Neuronal stem cell (in vitro differentiated cells): ENCODE measurements around the gene SLC25A40.

Experiments
- DNase-seq: peaks from one replicate; pipeline ENCODE4 v3.0.0-alpha.2; 2013; ENCODE audit warnings: low spot score
- H2AFZ ChIP-seq: one replicate; pipeline ENCODE4 v1.6.1; 2013; ENCODE audit warnings: mild to moderate bottlenecking, low read length, inconsistent platforms
- H2AK5ac ChIP-seq: 2 replicates; pipeline ENCODE4 v1.6.1; 2013; ENCODE audit warnings: low read depth, mild to moderate bottlenecking, inconsistent platforms, low read length, moderate library complexity, mixed read lengths
- H2BK120ac ChIP-seq: 2 replicates; pipeline ENCODE4 v1.6.1; 2013; ENCODE audit warnings: low read depth, mild to moderate bottlenecking, inconsistent platforms, low read length, moderate library complexity, mixed read lengths
- H2BK12ac ChIP-seq: one replicate; pipeline ENCODE4 v1.6.1; 2013; ENCODE audit warnings: low read length, inconsistent platforms
- H2BK15ac ChIP-seq: 2 replicates; pipeline ENCODE4 v1.6.1; 2013; ENCODE audit warnings: mild to moderate bottlenecking, low read length, inconsistent platforms, mixed read lengths
- H2BK5ac ChIP-seq: one replicate; pipeline ENCODE4 v1.6.1; 2013; ENCODE audit warnings: inconsistent platforms, mild to moderate bottlenecking, low read length, moderate library complexity
- H3K14ac ChIP-seq: one replicate; pipeline ENCODE4 v1.6.1; 2013; ENCODE audit warnings: low read length, inconsistent platforms
- H3K18ac ChIP-seq: 2 replicates; pipeline ENCODE4 v1.6.1; 2013; ENCODE audit warnings: low read length, inconsistent platforms
- H3K23ac ChIP-seq: 2 replicates; pipeline ENCODE4 v1.6.1; 2013; ENCODE audit warnings: low read depth, mild to moderate bottlenecking, mixed read lengths, low read length, inconsistent platforms; ENCODE audit not compliant: poor library complexity
- H3K27ac ChIP-seq: replicated peaks from 3 replicates; pipeline ENCODE4 v1.5.1; 2013; ENCODE audit warnings: low read length, inconsistent platforms
- H3K27me3 ChIP-seq, 3 experiments: 2 replicates each; pipeline ENCODE4 v1.6.1; 2013; ENCODE audit warnings: low read length in 3 of 3, mild to moderate bottlenecking in 2 of 3, inconsistent platforms in 1 of 3, low read depth in 1 of 3, mixed read lengths in 1 of 3, moderate library complexity in 1 of 3; ENCODE audit not compliant: control insufficient read depth in 3 of 3, insufficient read depth in 3 of 3
- H3K36me3 ChIP-seq, 2 donors: replicated peaks in 1 of 2; 2 replicates each; pipeline ENCODE4 v1.6.1; 2013; ENCODE audit warnings: low read length in 2 of 2; ENCODE audit not compliant: control insufficient read depth in 2 of 2, insufficient read depth in 2 of 2
- H3K4ac ChIP-seq: 2 replicates; pipeline ENCODE4 v1.6.1; 2013; ENCODE audit warnings: inconsistent platforms, mild to moderate bottlenecking, low read length, moderate library complexity
- H3K4me1 ChIP-seq, 2 donors: 1 replicate in 1 of 2; 2 replicates in 1 of 2; pipeline ENCODE4 v1.6.1; 2013; ENCODE audit warnings: low read length in 2 of 2, low read depth in 1 of 2; ENCODE audit not compliant: control insufficient read depth in 2 of 2, insufficient read depth in 1 of 2
- H3K4me2 ChIP-seq: one replicate; pipeline ENCODE4 v1.6.1; 2013; ENCODE audit warnings: mild to moderate bottlenecking, low read length, inconsistent platforms; ENCODE audit not compliant: insufficient read depth, poor library complexity, severe bottlenecking
- H3K4me3 ChIP-seq, 2 donors: 2 replicates each; pipeline ENCODE4 v1.5.1; 2013; ENCODE audit warnings: low read length in 2 of 2, mild to moderate bottlenecking in 2 of 2, inconsistent platforms in 1 of 2, moderate library complexity in 1 of 2
- H3K79me1 ChIP-seq: one replicate; pipeline ENCODE4 v1.6.1; 2013; ENCODE audit warnings: low read depth, mild to moderate bottlenecking, inconsistent platforms, low read length, moderate library complexity
- H3K9ac ChIP-seq: one replicate; pipeline ENCODE4 v1.6.1; 2013; ENCODE audit warnings: mild to moderate bottlenecking, low read depth, low read length, inconsistent platforms; ENCODE audit not compliant: poor library complexity
- H3K9me3 ChIP-seq, 2 donors: replicated peaks in 1 of 2; 2 replicates each; pipeline versions ENCODE3 to v1.6.1; 2013; ENCODE audit warnings: low read length in 2 of 2, mild to moderate bottlenecking in 2 of 2, inconsistent platforms in 1 of 2, low read depth in 1 of 2, mixed read lengths in 1 of 2, moderate library complexity in 1 of 2; ENCODE audit not compliant: control insufficient read depth in 2 of 2, insufficient read depth in 1 of 2
- H4K8ac ChIP-seq: one replicate; pipeline ENCODE4 v1.6.1; 2013; ENCODE audit warnings: low read depth, mild to moderate bottlenecking, inconsistent platforms, low read length, moderate library complexity
- H4K91ac ChIP-seq: one replicate; pipeline ENCODE4 v1.6.1; 2013; ENCODE audit warnings: low read length, low read depth, mild to moderate bottlenecking, inconsistent platforms; ENCODE audit not compliant: poor library complexity
- WGBS, 2 donors: extraction: QIAGEN DNeasy Blood & Tissue Kit; methylation state at CpG; one replicate each; pipeline ENCODE4 v1.1.7; 2013; ENCODE audit warnings: missing lambda C conversion rate in 2 of 2, mixed read lengths in 1 of 2; ENCODE audit not compliant: insufficient read length in 2 of 2, insufficient replicate concordance in 1 of 2; ENCODE audit errors: extremely low coverage in 2 of 2; 5-methylcytosine and 5-hydroxymethylcytosine counted together

The SLC25A40 gene

GRCh38 chr7:87810130-87810529 lies 66.0 kb downstream of the SLC25A40 start:
- no peak overlapping the region for H4K8ac ChIP-seq
- peak; percentile 23 for DNase-seq
- H3K4me2 ChIP-seq, result no peak overlapping the region
- H2BK120ac ChIP-seq, result no peak overlapping the region
- no peak overlapping the region for H3K23ac ChIP-seq
- H2AK5ac ChIP-seq, result no peak overlapping the region
- no peak overlapping the region for H3K4me3 ChIP-seq
- no CpG with 5 or more reads among the region's 1 CpG for WGBS, 2 donors
- H2AFZ ChIP-seq, result peak overlapping the region; percentile 91
- no peaks in the 10 kb centered on the region for H3K79me1 ChIP-seq
- no peak overlapping the region for H3K4ac ChIP-seq
- H2BK15ac ChIP-seq, result no peak overlapping the region
- H3K27ac ChIP-seq, result peak overlapping the region; percentile 14
- peaks cover 2 to 5% of the 10 kb centered on the region in 2 donors for H3K4me1 ChIP-seq
- H3K9me3 ChIP-seq, result no peaks in the 10 kb centered on the region
- no peaks in the 10 kb centered on the region for H3K27me3 ChIP-seq
- H3K9ac ChIP-seq, result no peak overlapping the region
- H2BK5ac ChIP-seq, result no peak overlapping the region
- no peak overlapping the region for H3K18ac ChIP-seq
- no peak overlapping the region for H4K91ac ChIP-seq
- no peak overlapping the region for H3K14ac ChIP-seq
- no peaks in the 10 kb centered on the region for H3K36me3 ChIP-seq
- H2BK12ac ChIP-seq, result no peak overlapping the region

- Histone ChIP-seq H2AK5ac (no peak overlapping the region), H3K18ac (no peak overlapping the region), H2BK12ac (no peak overlapping the region), H3K4me1 (peaks cover 2 to 5% of the 10 kb centered on the region in 2 donors), H3K23ac (no peak overlapping the region), H3K79me1 (no peaks in the 10 kb centered on the region), H4K91ac (no peak overlapping the region), H2BK15ac (no peak overlapping the region), H3K9ac (no peak overlapping the region), H4K8ac (no peak overlapping the region), H3K14ac (no peak overlapping the region), H3K27ac (no peak overlapping the region), H3K36me3 (no peaks in the 10 kb centered on the region), H3K27me3 (no peaks in the 10 kb centered on the region), H3K4ac (no peak overlapping the region), H3K4me2 (no peak overlapping the region), H2BK5ac (no peak overlapping the region), H3K4me3 (no peak overlapping the region), H2BK120ac (no peak overlapping the region), H3K9me3 (no peaks in the 10 kb centered on the region), H2AFZ (no peak overlapping the region)
- no peak for DNase-seq
Measured at GRCh38 chr7:87806150-87806549, 70.0 kb downstream of the SLC25A40 start.

GRCh38 chr7:87797798-87798403 lies 78.3 kb downstream of the SLC25A40 start:
- no peak overlapping the region for H4K8ac ChIP-seq

GRCh38 chr7:87797395-87797794 lies 78.8 kb downstream of the SLC25A40 start:
- Histone ChIP-seq H3K9ac (no peak overlapping the region), H2BK120ac (no peak overlapping the region), H3K9me3 (no peaks in the 10 kb centered on the region), H3K4me1 (no peaks in the 10 kb centered on the region), H3K4me3 (no peak overlapping the region), H2BK12ac (no peak overlapping the region), H4K91ac (no peak overlapping the region), H4K8ac (no peak overlapping the region), H3K4ac (no peak overlapping the region), H2AK5ac (no peak overlapping the region), H3K36me3 (no peaks in the 10 kb centered on the region), H3K23ac (no peak overlapping the region), H2BK15ac (no peak overlapping the region), H3K79me1 (no peaks in the 10 kb centered on the region), H3K27ac (no peak overlapping the region), H2AFZ (no peak overlapping the region), H3K14ac (no peak overlapping the region), H3K4me2 (no peak overlapping the region), H2BK5ac (no peak overlapping the region), H3K18ac (no peak overlapping the region), H3K27me3 (no peaks in the 10 kb centered on the region)
- no peak for DNase-seq
- WGBS, 2 donors, result no CpG with 5 or more reads among the region's 1 CpG

More at GRCh38 chr7:87797798-87798403, 78.3 kb downstream of the SLC25A40 start:
- Histone ChIP-seq H2AFZ (peak overlapping the region; percentile 0), H3K4me3 (no peak overlapping the region), H4K91ac (no peak overlapping the region), H3K14ac (no peak overlapping the region), H3K36me3 (no peaks in the 10 kb centered on the region), H2AK5ac (no peak overlapping the region), H2BK12ac (no peak overlapping the region), H3K4me2 (no peak overlapping the region), H3K4me1 (no peaks in the 10 kb centered on the region), H3K18ac (no peak overlapping the region), H3K27ac (no peak overlapping the region), H3K79me1 (no peaks in the 10 kb centered on the region), H2BK120ac (no peak overlapping the region), H2BK5ac (no peak overlapping the region), H2BK15ac (no peak overlapping the region), H3K4ac (no peak overlapping the region), H3K27me3 (no peaks in the 10 kb centered on the region), H3K9me3 (no peaks in the 10 kb centered on the region), H3K9ac (no peak overlapping the region), H3K23ac (no peak overlapping the region)
- no CpG with 5 or more reads among the region's 4 CpGs for WGBS, 2 donors
- peak; percentile 32 for DNase-seq
